GDM1 (cell line): Measurements from ENCODE around the gene CAMK4.
A peak's percentile ranks its signal among the peaks of the same experiment; 100 is the strongest.

ENCODE experiments used
- DNase-seq: peaks from one replicate; lab custom pipeline; 2025; lab: John Stamatoyannopoulos, UW

The CAMK4 gene

GRCh38 chr5:111422747-111423720 lies 198.8 kb downstream of the CAMK4 start:
- DNase-seq: no peak

- no peak for DNase-seq
These were observed 201.0 kb downstream of the CAMK4 start for GRCh38 chr5:111425205-111425604.

- DNase-seq: no peak
These were observed 203.6 kb downstream of the CAMK4 start for GRCh38 chr5:111427762-111428161.

DNA sequence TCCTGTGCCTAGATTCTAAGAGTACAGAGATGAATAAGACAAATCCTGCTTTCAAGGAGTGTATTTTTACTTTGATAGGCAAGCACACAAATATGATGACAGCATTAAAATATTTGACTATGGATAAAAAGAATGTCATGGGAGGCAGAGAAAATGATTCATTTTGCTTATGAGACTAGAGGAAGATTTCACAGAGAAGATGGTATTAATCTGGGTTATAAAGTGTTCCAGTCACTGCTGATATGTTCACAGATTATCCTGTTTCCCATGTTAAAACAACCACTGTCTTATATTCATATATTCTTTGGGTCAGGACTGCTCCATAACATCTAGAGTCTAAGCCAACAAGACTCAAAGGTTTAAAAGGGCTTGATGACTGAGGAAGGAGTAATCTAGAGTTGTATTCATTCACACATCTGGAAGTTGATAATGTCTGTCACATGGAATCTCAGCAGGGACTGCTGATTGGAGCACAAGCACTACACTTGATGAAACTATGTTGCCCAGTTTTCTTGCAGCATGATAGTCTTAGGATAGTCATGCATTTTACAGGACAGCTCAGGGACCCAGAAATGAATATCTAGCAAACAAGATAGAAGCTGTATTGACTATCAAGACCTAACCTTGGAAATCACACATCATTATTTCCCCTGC lies 208.8 kb downstream of the CAMK4 start:
- DNase-seq: no peak

GRCh38 chr5:111434800-111435199 lies 210.6 kb downstream of the CAMK4 start:
- no peak for DNase-seq

DNA sequence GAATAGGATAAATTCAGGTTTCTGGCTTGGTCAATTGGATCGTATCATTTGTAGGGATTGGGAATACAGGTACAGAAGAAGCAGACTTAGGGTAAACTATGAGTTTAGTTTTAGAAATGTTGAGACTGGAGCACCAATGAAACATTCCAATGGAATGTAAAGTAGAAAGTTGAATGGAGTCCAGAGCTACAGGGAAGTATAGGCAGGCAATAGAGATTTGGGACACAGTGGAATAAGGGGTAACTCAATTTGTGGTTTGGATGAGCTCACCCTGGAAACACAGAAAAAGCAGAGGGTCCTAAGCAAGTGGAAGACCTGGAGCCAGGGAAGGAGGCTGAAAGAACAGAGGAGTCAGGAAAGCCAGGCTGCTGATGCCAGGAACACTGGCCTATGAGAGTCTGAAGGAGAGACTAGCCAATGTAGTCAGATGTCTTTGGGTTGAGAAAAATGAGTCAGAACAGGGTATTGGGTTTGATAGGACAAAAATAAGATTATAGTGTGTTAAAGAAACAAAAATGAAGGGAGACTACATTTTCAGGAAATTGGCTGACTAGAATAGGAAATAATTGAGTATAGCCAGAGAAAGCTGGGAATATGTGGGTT lies 215.4 kb downstream of the CAMK4 start:
- no peak for DNase-seq

DNA sequence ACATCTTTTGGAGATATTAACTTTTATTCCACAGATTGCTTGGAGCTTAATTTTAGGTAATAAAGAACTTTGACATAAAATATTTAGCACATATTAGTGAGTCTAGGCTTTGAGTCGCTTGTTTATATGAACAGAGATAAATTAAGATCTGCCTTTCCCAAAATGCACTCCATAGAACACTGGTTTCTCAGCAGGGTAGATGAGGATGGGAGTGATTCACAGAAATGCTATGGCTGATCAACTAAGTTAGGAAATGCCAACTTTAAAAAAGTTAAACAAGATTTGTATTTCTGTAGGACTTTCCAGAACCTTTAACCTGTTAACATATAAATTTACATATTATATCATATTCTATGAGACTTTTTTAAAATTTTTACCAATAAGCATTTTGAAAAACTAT lies 222.9 kb downstream of the CAMK4 start:
- DNase-seq: no peak

DNA sequence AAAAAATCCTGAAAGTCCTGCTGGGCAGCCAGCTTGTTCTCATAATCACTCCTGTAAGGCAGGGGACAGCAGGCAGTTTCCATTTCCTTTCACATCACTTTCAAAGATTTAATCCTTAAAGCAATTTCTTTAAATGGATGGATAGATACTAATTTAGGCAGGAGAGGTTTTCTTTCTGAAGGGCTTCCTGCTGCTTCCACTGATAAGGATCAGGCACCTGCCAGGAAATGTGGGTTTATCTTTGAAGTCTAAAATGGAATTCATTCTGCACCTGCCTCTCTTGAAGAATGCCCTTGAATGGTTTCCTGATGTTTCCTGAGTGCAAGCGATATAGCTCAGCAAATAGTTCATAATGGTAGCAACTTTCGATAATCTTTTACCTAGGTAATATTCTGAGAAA lies 223.6 kb downstream of the CAMK4 start:
- DNase-seq: no peak

DNA sequence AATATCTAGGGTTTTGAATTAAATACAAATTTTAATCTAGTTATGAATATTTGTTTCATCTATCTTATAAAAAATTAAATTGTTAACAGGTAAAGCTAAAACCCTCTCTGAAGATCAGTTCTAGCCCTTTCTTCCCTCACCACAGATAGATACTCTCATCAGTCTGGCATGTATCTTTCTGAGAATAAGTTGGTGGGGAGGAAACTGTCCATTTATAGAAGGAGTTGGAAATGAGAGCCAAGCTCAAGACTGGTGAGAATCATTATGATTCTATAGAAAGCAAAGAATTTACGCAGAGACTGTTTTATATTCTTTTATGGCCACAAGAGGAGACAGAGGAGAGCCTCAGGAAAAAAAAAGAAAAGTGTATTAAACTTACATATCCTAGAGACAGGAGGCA lies 229.1 kb downstream of the CAMK4 start:
- no peak for DNase-seq

GRCh38 chr5:111453747-111454146 lies 229.6 kb downstream of the CAMK4 start:
- no peak for DNase-seq

- no peak for DNase-seq
These were observed 230.0 kb downstream of the CAMK4 start for GRCh38 chr5:111454198-111454622.

DNA sequence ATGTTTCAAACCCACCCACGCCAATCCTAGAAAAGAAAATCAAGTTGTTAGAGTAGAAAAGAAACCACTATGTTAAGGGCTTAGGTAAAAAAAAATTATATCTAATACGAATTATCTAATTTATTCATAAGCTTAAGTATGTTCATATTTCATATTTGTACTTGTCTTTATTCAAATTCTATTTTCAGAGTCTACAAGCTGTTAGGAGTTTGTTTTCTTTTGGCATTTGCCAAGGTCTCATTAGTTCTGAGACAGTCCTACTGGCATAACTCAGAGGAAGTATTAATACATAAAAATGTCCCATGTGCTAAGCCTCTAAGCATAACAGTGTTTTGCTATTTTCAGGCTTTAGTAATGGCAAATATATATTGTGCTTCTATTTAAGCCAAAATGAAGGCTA lies 230.6 kb downstream of the CAMK4 start:
- DNase-seq: no peak

DNA sequence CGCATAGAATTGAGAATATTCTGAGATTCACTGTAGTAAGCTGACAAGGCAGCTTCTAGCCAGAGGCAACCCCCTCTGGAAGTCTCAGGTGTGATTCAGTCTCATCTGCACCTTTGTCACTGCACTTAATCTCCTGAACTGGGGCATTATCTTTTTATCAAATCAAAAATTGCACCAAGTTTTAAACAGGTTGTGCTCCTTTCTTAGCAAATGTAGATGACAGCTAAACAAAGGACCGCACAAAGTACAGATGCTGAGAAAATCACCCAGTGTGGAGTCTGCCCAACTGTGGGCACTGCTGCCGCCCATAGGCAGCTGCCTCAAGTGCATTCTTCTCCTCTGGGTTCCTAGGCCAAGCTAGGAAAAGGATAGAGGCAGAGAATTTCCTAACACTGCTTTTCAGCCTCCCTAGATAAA lies 237.1 kb downstream of the CAMK4 start:
- DNase-seq: no peak

- no peak for DNase-seq
These were observed 237.8 kb downstream of the CAMK4 start for GRCh38 chr5:111461934-111462333.

DNA sequence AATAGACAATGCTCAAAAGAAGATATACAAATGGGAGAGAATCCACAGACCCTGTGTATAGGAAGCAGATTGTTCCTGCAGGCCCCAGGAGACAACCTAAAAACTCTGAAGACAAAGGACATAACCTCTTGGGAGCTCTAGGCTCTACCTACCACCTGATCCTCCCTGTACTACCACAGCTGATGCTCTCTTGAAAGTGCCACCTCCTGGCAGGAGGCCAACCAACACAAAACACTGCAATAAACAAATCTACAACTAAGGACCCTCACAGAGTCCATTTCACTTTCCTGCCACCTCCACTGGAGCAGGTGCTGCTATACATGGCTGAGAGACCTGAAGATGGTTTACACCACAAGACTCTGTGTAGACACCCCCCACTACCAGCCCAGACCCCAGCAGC lies 239.1 kb downstream of the CAMK4 start:
- DNase-seq: no peak

DNA sequence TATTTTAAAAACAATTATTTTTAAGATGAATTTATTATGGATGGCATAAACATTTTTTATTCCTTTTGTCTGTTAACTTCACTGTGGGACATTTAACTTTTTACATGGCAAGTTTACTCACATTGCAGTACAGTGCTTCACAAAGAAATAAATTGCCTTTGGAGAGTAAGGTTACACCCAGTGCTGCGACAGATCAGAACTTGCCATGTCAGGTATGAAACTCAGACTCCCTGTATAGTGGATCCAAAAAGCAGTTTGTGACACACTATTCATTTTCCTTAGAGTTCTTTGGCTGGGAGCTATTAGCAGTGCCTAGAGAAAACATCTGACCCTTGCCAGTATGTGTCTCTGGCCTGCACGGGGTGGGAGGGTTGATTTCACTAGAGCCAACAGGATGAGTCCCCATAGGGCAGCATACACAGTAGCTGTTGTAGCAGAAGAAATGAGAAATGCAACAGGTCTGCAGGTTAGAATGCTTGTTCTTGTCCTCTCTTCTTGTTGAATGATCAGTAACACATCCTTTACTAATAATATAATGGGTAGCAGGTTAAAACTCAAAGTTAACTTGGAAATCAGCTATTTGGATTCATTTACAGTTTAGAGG lies 245.2 kb downstream of the CAMK4 start:
- DNase-seq: no peak

GRCh38 chr5:111469903-111470302 lies 245.7 kb downstream of the CAMK4 start:
- peak; percentile 44 for DNase-seq

DNA sequence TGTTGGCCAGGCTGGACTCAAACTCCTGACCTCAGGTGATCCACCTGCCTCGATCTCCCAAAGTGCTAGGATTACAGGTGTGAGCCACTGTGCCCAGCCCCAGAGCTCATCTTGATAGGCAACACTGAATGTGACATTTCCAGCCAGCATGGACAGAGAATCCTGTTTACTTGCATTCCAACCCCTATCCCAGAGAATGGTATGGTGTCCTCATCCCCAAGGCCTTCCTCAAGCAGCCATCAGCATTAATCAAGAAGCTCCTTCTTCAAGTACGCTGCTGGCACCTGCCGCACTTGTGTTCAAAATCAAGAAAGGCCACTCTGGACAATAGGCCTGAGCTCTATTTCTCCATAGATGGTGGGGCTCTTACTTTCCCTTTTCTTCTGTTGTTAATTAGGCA lies 247.9 kb downstream of the CAMK4 start:
- DNase-seq: no peak

- DNase-seq: peak; percentile 51
These were observed 248.4 kb downstream of the CAMK4 start for GRCh38 chr5:111472579-111472978.

GRCh38 chr5:111478266-111478665 lies 254.1 kb downstream of the CAMK4 start:
- DNase-seq: no peak

GRCh38 chr5:111478898-111479297 lies 254.7 kb downstream of the CAMK4 start:
- DNase-seq: no peak

DNA sequence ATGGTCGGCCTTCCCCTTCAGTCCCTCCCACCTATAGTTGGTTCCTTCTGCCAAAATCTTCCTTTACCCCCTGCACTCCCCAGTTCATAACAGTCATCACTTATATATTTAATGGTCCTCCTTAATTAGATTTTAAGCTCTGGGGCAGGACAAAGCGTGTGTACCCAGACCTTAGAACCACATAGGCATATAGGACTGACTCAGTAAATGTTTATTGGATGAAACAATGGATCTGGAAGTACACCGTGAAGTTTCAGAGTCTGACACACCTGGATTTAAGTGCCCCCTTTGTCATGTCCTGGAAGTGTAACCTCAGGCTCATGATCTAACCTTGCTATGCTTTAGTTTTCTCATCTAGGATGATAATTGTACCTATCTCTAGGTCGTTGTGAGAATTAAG lies 256.2 kb downstream of the CAMK4 start:
- no peak for DNase-seq
